Esophagus muscularis mucosa (tissue), 4 donors: Measurements from ENCODE around the gene VSIG10. TPM values are rescaled to one million over a fixed set of nuclear protein-coding genes. Genes with fewer than 3 reads are reported as not detected.

Experiments used
- DNase-seq: peaks from one replicate; pipeline ENCODE4 v3.0.0-alpha.2; 2017; ENCODE audit errors: extremely low spot score
- H3K27ac ChIP-seq, 4 donors: fragments of 200-600 bp; sonication (generic); replicated peaks in 1 of 4; 1 replicate in 3 of 4; 2 replicates in 1 of 4; pipeline ENCODE4 v1.5.1; 2016 to 2019; ENCODE audit warnings: mild to moderate bottlenecking in 1 of 4
- H3K27me3 ChIP-seq, 4 donors: fragments of 200-600 bp; sonication (generic); one replicate each; pipeline versions ENCODE4 v1.5.1 to v1.6.0; 2016 to 2019
- H3K36me3 ChIP-seq, 4 donors: fragments of 200-600 bp; sonication (generic); one replicate each; pipeline ENCODE4 v1.5.1; 2016 to 2019
- H3K4me1 ChIP-seq, 4 donors: fragments of 200-600 bp; sonication (generic); one replicate each; pipeline ENCODE4 v1.5.1; 2016 to 2019
- H3K4me3 ChIP-seq, 4 donors: fragments of 200-600 bp; sonication (generic); 1 replicate in 2 of 4; 2 replicates in 2 of 4; pipeline ENCODE4 v1.5.1; 2016 to 2019; ENCODE audit warnings: mild to moderate bottlenecking in 4 of 4, moderate library complexity in 1 of 4
- H3K9me3 ChIP-seq, 4 donors: fragments of 200-600 bp; sonication (generic); 1 replicate in 3 of 4; 2 replicates in 1 of 4; pipeline ENCODE4 v1.5.1; 2016 to 2019
- EP300 ChIP-seq: sonication (generic); formaldehyde crosslinking; IDR thresholded peaks from one replicate; pipeline ENCODE4 v1.6.1; 2017; ENCODE audit warnings: antibody characterized with exemption
- POLR2A ChIP-seq: fragments of 450-650 bp; IDR thresholded peaks from one replicate; pipeline ENCODE4 v1.6.1; 2017; ENCODE audit warnings: antibody characterized with exemption, moderate library complexity, mild to moderate bottlenecking, low read depth
- POLR2AphosphoS5 ChIP-seq, 2 donors: sonication (generic); formaldehyde crosslinking; IDR thresholded peaks; one replicate each; pipeline ENCODE4 v1.6.1; 2017; ENCODE audit warnings: antibody characterized with exemption in 2 of 2
- WGBS: methylation state at CpG from one replicate; pipeline ENCODE4 v1.1.5; 2018; 5-methylcytosine and 5-hydroxymethylcytosine counted together
- intact Hi-C: fragments of 100-400 bp; cut with DNase I; formaldehyde crosslinking; loops from one replicate; pipeline ENCODE4 v1.15.1; 2023
- total RNA-seq, 4 donors: library from RNA; depleted of rRNA; stranded (reverse); fragments of >200 nt; gene quantifications; one replicate each; pipeline versions ENCODE4 v1.1.0 to v1.2.1, GENCODE V29; 2016
- TF ChIP-seq, protein P1 (sequence below), 3 experiments: fragments of 200-600 bp in 2 of 3; fragments of 450-650 bp in 1 of 3; sonication (generic) in 2 of 3; IDR thresholded peaks; one replicate each; pipeline ENCODE4 v1.5.1; 2017 to 2019; ENCODE audit warnings: antibody characterized with exemption in 3 of 3, mild to moderate bottlenecking in 2 of 3, moderate library complexity in 1 of 3

Gene VSIG10
- total RNA-seq, 4 donors from 2014 or later, result 14.1 to 71.7 (median 22.0) TPM

- peaks cover 0 to 18% (median 2%) of the 10 kb centered on the region in 4 donors for H3K36me3 ChIP-seq
- peak overlapping the region; percentile 6 to 44 (median 13) for H3K27ac ChIP-seq
- peaks cover 4 to 11% (median 7%) of the 10 kb centered on the region in 4 donors for H3K4me1 ChIP-seq
- H3K4me3 ChIP-seq, result no peak overlapping the region
- DNase-seq, result peak; percentile 93
- WGBS, result 31% methylated on average over 8 of the region's 8 CpGs
- TF ChIP-seq POLR2A (no peak), POLR2AphosphoS5 (IDR thresholded peaks at IDR 0.05) (no peak), EP300 (no peak)
- TF ChIP-seq, protein P1, sequence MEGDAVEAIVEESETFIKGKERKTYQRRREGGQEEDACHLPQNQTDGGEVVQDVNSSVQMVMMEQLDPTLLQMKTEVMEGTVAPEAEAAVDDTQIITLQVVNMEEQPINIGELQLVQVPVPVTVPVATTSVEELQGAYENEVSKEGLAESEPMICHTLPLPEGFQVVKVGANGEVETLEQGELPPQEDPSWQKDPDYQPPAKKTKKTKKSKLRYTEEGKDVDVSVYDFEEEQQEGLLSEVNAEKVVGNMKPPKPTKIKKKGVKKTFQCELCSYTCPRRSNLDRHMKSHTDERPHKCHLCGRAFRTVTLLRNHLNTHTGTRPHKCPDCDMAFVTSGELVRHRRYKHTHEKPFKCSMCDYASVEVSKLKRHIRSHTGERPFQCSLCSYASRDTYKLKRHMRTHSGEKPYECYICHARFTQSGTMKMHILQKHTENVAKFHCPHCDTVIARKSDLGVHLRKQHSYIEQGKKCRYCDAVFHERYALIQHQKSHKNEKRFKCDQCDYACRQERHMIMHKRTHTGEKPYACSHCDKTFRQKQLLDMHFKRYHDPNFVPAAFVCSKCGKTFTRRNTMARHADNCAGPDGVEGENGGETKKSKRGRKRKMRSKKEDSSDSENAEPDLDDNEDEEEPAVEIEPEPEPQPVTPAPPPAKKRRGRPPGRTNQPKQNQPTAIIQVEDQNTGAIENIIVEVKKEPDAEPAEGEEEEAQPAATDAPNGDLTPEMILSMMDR (IDR thresholded peaks at IDR 0.05), result peak; percentile 35 to 81 (median 74)
- no peaks in the 10 kb centered on the region for H3K27me3 ChIP-seq
- no peaks in the 10 kb centered on the region for H3K9me3 ChIP-seq
- intact Hi-C loops, result loop anchor here (5.0 kb wide), 1 partner anchor 257 kb away; the partner anchor contains the start of gene SUDS3
Measured at GRCh38 chr12:118120579-118121363, 17.0 kb upstream of the VSIG10 start.

- peaks cover 0 to 14% (median 2%) of the 10 kb centered on the region in 4 donors for H3K36me3 ChIP-seq
- intact Hi-C loops, result no loop called here
- H3K4me3 ChIP-seq, result no peak overlapping the region
- H3K4me1 ChIP-seq, result peaks cover 4 to 11% (median 7%) of the 10 kb centered on the region in 4 donors
- no peaks in the 10 kb centered on the region for H3K27me3 ChIP-seq
- H3K27ac ChIP-seq, result no peak overlapping the region
- DNase-seq, result no peak
- no peak for TF ChIP-seq EP300
- TF ChIP-seq, protein P1 (IDR thresholded peaks at IDR 0.05), result no peak
- H3K9me3 ChIP-seq, result no peaks in the 10 kb centered on the region
- 89% methylated on average over 10 of the region's 10 CpGs for WGBS
Measured at GRCh38 chr12:118119449-118119879, 15.7 kb upstream of the VSIG10 start.

GRCh38 chr12:118109088-118109487 lies 5.3 kb upstream of the VSIG10 start:
- WGBS, result 100% methylated on average over 1 of the region's 1 CpG
- DNase-seq, result no peak
- no peak overlapping the region for H3K4me3 ChIP-seq

DNA sequence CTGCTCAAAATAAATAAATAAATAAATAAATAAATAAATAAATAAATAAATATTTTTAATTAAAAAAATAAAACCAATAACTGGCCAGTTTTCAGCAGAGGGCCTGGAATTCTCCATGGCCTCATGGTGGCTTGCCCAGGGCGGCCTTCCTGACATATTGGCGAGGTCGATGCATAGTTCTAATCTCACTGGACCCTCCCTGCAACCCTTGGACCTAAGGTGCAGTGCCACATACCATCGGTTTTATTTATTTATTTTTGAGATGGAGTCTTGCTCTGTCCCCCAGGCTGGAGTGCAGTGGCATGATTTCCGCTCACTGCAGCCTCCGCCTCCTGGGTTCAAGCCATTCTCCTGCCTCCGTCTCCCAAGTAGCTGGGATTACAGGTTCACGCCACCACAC lies 3.9 kb upstream of the VSIG10 start:
- intact Hi-C loops, result no loop called here

More at GRCh38 chr12:118109088-118109487, 5.3 kb upstream of the VSIG10 start:
- H3K27ac ChIP-seq, result no peak overlapping the region
- no peaks in the 10 kb centered on the region for H3K36me3 ChIP-seq
- H3K27me3 ChIP-seq, result no peaks in the 10 kb centered on the region
- TF ChIP-seq, protein P1 (IDR thresholded peaks at IDR 0.05), result no peak
- TF ChIP-seq POLR2A, result no peak
- no peak for TF ChIP-seq EP300
- no peak for TF ChIP-seq POLR2AphosphoS5 (IDR thresholded peaks at IDR 0.05)
- no peaks in the 10 kb centered on the region for H3K9me3 ChIP-seq
- intact Hi-C loops, result no loop called here
- H3K4me1 ChIP-seq, result peaks cover 0 to 7% (median 7%) of the 10 kb centered on the region in 4 donors

More for the DNA sequence above, 3.9 kb upstream of the VSIG10 start:
- DNase-seq, result no peak
- 94% methylated on average over 8 of the region's 8 CpGs for WGBS
- Histone ChIP-seq H3K27me3 (no peaks in the 10 kb centered on the region), H3K36me3 (no peaks in the 10 kb centered on the region), H3K9me3 (no peaks in the 10 kb centered on the region), H3K4me3 (no peak overlapping the region), H3K4me1 (peaks cover 2 to 15% (median 13%) of the 10 kb centered on the region in 4 donors), H3K27ac (no peak overlapping the region)
- TF ChIP-seq POLR2A (no peak), POLR2AphosphoS5 (IDR thresholded peaks at IDR 0.05) (no peak), EP300 (no peak)
- TF ChIP-seq, protein P1 (IDR thresholded peaks at IDR 0.05), result no peak
